HEK293 (cell line): ENCODE results near the gene TCF7L2.

Source experiments
- ZNF202 ChIP-seq: fragments of 450-650 bp; formaldehyde crosslinking; IDR thresholded peaks from 2 replicates; pipeline ENCODE4 v1.5.1; 2016; ENCODE audit warnings: missing biosample characterization, missing genetic modification characterization, borderline replicate concordance
- TF ChIP-seq, protein P1 (sequence below): fragments of 450-650 bp; formaldehyde crosslinking; IDR thresholded peaks from 2 replicates; pipeline ENCODE4 v1.5.1; 2016; ENCODE audit warnings: missing biosample characterization, missing genetic modification characterization, borderline replicate concordance
- TF ChIP-seq, protein P2 (sequence below): fragments of 450-650 bp; formaldehyde crosslinking; IDR thresholded peaks from 2 replicates; pipeline ENCODE4 v1.5.1; 2016; ENCODE audit warnings: missing biosample characterization, missing genetic modification characterization

DNA sequence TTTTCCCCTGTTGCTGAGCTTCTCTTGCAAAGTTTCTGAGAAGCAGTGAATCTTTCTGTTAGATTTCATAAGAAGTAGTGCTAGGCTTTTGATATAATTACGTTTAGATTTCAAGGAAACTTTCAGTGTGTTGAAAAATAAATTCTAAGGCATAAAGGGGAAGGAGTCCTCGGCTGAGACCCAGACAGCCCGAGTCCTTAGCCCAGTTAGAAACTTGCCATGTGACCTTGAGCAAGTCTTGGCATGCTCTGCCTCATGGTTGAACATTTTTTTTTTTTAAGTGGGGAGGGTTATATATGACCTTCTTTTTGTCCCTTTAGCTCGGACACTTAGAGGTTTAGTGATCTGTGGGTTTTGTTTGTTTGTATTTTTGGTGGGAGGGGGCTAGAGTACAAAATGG, 117.5 kb downstream of the TCF7L2 start:
- TF ChIP-seq, protein P1, sequence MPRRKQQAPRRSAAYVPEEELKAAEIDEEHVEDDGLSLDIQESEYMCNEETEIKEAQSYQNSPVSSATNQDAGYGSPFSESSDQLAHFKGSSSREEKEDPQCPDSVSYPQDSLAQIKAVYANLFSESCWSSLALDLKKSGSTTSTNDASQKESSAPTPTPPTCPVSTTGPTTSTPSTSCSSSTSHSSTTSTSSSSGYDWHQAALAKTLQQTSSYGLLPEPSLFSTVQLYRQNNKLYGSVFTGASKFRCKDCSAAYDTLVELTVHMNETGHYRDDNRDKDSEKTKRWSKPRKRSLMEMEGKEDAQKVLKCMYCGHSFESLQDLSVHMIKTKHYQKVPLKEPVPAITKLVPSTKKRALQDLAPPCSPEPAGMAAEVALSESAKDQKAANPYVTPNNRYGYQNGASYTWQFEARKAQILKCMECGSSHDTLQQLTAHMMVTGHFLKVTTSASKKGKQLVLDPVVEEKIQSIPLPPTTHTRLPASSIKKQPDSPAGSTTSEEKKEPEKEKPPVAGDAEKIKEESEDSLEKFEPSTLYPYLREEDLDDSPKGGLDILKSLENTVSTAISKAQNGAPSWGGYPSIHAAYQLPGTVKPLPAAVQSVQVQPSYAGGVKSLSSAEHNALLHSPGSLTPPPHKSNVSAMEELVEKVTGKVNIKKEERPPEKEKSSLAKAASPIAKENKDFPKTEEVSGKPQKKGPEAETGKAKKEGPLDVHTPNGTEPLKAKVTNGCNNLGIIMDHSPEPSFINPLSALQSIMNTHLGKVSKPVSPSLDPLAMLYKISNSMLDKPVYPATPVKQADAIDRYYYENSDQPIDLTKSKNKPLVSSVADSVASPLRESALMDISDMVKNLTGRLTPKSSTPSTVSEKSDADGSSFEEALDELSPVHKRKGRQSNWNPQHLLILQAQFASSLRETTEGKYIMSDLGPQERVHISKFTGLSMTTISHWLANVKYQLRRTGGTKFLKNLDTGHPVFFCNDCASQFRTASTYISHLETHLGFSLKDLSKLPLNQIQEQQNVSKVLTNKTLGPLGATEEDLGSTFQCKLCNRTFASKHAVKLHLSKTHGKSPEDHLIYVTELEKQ, result no peak
- TF ChIP-seq, protein P2, sequence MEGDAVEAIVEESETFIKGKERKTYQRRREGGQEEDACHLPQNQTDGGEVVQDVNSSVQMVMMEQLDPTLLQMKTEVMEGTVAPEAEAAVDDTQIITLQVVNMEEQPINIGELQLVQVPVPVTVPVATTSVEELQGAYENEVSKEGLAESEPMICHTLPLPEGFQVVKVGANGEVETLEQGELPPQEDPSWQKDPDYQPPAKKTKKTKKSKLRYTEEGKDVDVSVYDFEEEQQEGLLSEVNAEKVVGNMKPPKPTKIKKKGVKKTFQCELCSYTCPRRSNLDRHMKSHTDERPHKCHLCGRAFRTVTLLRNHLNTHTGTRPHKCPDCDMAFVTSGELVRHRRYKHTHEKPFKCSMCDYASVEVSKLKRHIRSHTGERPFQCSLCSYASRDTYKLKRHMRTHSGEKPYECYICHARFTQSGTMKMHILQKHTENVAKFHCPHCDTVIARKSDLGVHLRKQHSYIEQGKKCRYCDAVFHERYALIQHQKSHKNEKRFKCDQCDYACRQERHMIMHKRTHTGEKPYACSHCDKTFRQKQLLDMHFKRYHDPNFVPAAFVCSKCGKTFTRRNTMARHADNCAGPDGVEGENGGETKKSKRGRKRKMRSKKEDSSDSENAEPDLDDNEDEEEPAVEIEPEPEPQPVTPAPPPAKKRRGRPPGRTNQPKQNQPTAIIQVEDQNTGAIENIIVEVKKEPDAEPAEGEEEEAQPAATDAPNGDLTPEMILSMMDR (tag by site-specific recombination), result no peak
- no peak for TF ChIP-seq ZNF202 (tag by site-specific recombination)
